Endothelial cell of umbilical vein (primary cell): ENCODE data around the gene FAR1.

Experiments
- EZH2 ChIP-seq: IDR thresholded peaks from 2 replicates; pipeline ENCODE4 v1.6.1; 2012; ENCODE audit warnings: borderline replicate concordance, low read depth, mild to moderate bottlenecking, moderate library complexity, low read length, inconsistent platforms; ENCODE audit not compliant: severe bottlenecking
- JUN ChIP-seq: IDR thresholded peaks from 2 replicates; pipeline ENCODE4 v1.6.1; 2011; ENCODE audit warnings: borderline replicate concordance, low read depth; ENCODE audit not compliant: insufficient read length, insufficient read depth

GRCh38 chr11:13694115-13694514, 25.6 kb downstream of the FAR1 start:
- TF ChIP-seq EZH2 = no peak
- TF ChIP-seq JUN = no peak
